KMS-11 (cell line): Measurements from ENCODE around the gene LHB.

ENCODE experiments used
- H2AFZ ChIP-seq: fragments of 200-600 bp; sonication (generic); 2 replicates; pipeline ENCODE4 v1.6.1; 2016; ENCODE audit warnings: antibody characterized with exemption, mixed run types, low read depth
- H3K27ac ChIP-seq: fragments of 200-600 bp; sonication (generic); 2 replicates; pipeline ENCODE4 v1.6.1; 2016; ENCODE audit warnings: mild to moderate bottlenecking, mixed run types
- H3K27me3 ChIP-seq: fragments of 200-600 bp; sonication (generic); 2 replicates; pipeline ENCODE4 v1.6.1; 2017; ENCODE audit warnings: mild to moderate bottlenecking, low read depth, mixed run types, moderate library complexity; ENCODE audit not compliant: insufficient read depth
- H3K36me3 ChIP-seq: fragments of 200-600 bp; sonication (generic); 2 replicates; pipeline ENCODE4 v1.6.1; 2017; ENCODE audit warnings: mild to moderate bottlenecking, mixed run types; ENCODE audit not compliant: insufficient read depth
- H3K4me1 ChIP-seq: fragments of 200-600 bp; sonication (generic); 2 replicates; pipeline ENCODE4 v1.6.1; 2016; ENCODE audit warnings: mild to moderate bottlenecking, low read depth, mixed run types; ENCODE audit not compliant: poor library complexity, severe bottlenecking
- H3K4me2 ChIP-seq: fragments of 200-600 bp; sonication (generic); 2 replicates; pipeline ENCODE4 v1.7.0; 2016; ENCODE audit warnings: mild to moderate bottlenecking, mixed run types
- H3K4me3 ChIP-seq: fragments of 200-600 bp; sonication (generic); IDR thresholded peaks from 2 replicates; pipeline ENCODE4 v1.6.1; 2017; ENCODE audit warnings: low read depth, low read length, mixed read lengths; ENCODE audit not compliant: insufficient read depth
- H3K79me2 ChIP-seq: fragments of 200-600 bp; sonication (generic); 2 replicates; pipeline ENCODE4 v1.6.1; 2016; ENCODE audit warnings: low read depth, mixed run types; ENCODE audit not compliant: insufficient read depth
- H3K9ac ChIP-seq: fragments of 200-600 bp; sonication (generic); 2 replicates; pipeline ENCODE4 v1.6.1; 2016; ENCODE audit warnings: mild to moderate bottlenecking, mixed run types
- H4K20me1 ChIP-seq: fragments of 200-600 bp; sonication (generic); 2 replicates; pipeline ENCODE4 v1.6.1; 2016; ENCODE audit warnings: mild to moderate bottlenecking, mixed run types; ENCODE audit not compliant: insufficient read depth
- CTCF ChIP-seq: fragments of 200-600 bp; sonication (generic); conservative IDR thresholded peaks from 2 replicates; pipeline ENCODE4 v1.6.1; 2017; ENCODE audit warnings: low read depth, mild to moderate bottlenecking, antibody characterized with exemption, low read length, moderate library complexity, mixed read lengths

The LHB gene

GRCh38 chr19:48994035-48994386, 22.9 kb downstream of the LHB start:
- peaks cover 69% of the 10 kb centered on the region for H3K79me2 ChIP-seq
- H3K27ac ChIP-seq, result peak overlapping the region; percentile 73

GRCh38 chr19:48993175-48994034, 23.5 kb downstream of the LHB start, which contains the start of the genes GYS1 and RUVBL2:
Gene GYS1, minus strand, starts transcription at chr19:48993309. Its CDS starts 197 bp downstream, at chr19:48993112.
Gene RUVBL2, plus strand, starts transcription at chr19:48993887. Its CDS starts 25 bp downstream, at chr19:48993912.
- Histone ChIP-seq H3K27me3 (no peaks in the 10 kb centered on the region), H3K4me3 (peak within 1 kb of the TSS; percentile 60), H3K36me3 (no peaks in the 10 kb centered on the region), H3K4me2 (peak within 1 kb of the TSS; percentile 100), H3K27ac (peak within 1 kb of the TSS; percentile 73), H3K79me2 (peaks cover 67% of the 10 kb centered on the region), H4K20me1 (no peaks in the 10 kb centered on the region), H3K9ac (peak within 1 kb of the TSS; percentile 81), H2AFZ (peak within 1 kb of the TSS; percentile 66), H3K4me1 (peaks cover 31% of the 10 kb centered on the region)
- TF ChIP-seq CTCF, result peak; percentile 85

More at GRCh38 chr19:48994035-48994386, 22.9 kb downstream of the LHB start:
- no peaks in the 10 kb centered on the region for H3K36me3 ChIP-seq
- no peak for TF ChIP-seq CTCF
- H3K4me3 ChIP-seq, result no peak overlapping the region
- H3K4me2 ChIP-seq, result peak overlapping the region; percentile 98
- no peaks in the 10 kb centered on the region for H3K27me3 ChIP-seq
- H3K4me1 ChIP-seq, result peaks cover 31% of the 10 kb centered on the region
- no peaks in the 10 kb centered on the region for H4K20me1 ChIP-seq
- peak overlapping the region; percentile 53 for H2AFZ ChIP-seq
- H3K9ac ChIP-seq, result peak overlapping the region; percentile 81

DNA sequence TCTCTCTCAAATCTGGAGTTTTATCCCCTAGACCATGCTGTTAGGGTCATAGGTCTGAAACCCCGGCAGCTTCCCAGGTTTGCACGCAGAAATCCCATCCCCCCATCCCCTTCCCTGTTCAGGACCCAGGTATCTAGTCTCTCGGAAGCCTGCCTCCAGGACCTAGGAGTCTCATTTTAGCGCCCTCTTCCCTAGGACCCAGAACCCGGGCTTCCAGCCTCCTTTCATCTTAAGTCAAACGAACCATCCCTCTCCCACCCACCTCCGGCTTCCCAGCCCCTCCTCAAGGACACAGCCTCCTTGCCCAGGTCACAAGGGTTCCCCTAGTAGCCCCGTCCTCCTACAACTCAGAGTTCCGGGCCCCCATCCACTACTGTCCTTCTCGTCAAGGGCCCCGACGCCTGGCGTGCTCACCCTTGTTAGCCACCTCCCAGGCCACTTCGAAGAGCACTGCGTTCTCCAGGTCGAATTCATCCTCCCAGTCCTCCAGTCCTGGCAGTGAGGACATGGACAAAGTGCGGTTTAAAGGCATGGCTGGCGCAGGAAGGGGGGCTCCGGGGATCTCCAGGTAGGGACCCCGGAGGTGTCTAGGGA, 24.2 kb downstream of the LHB start:
- Histone ChIP-seq H2AFZ (peak overlapping the region; percentile 66), H3K4me3 (peak overlapping the region; percentile 60), H3K9ac (peak overlapping the region; percentile 69; the same call in 1 of the 2 replicates), H3K4me2 (peak overlapping the region; percentile 100), H3K27me3 (no peaks in the 10 kb centered on the region), H3K36me3 (no peaks in the 10 kb centered on the region), H3K27ac (peak overlapping the region; percentile 52), H3K4me1 (peaks cover 28% of the 10 kb centered on the region), H3K79me2 (peaks cover 61% of the 10 kb centered on the region), H4K20me1 (no peaks in the 10 kb centered on the region)
- TF ChIP-seq CTCF, result no peak

- Histone ChIP-seq H3K36me3 (no peaks in the 10 kb centered on the region), H3K4me3 (no peak overlapping the region), H3K4me2 (peak overlapping the region; percentile 100), H2AFZ (peak overlapping the region; percentile 66; the same call in 1 of the 2 replicates), H3K79me2 (peaks cover 54% of the 10 kb centered on the region), H3K4me1 (peaks cover 21% of the 10 kb centered on the region), H4K20me1 (no peaks in the 10 kb centered on the region), H3K9ac (peak overlapping the region; percentile 69; the same call in 1 of the 2 replicates), H3K27me3 (no peaks in the 10 kb centered on the region), H3K27ac (peak overlapping the region; percentile 52)
- no peak for TF ChIP-seq CTCF
These were observed 24.9 kb downstream of the LHB start for GRCh38 chr19:48991873-48992580.
